GM18519 (cell line): ENCODE measurements around the gene MLEC.
"Not testable (repeated sequence)": the region's sequence is repeated elsewhere in the genome, so short reads cannot be mapped to it uniquely, and the experiment has no call there.

ENCODE experiments used
- ATAC-seq: cut with Tn5 transposase; IDR thresholded peaks from one replicate; pipeline ENCODE4 v1.9.1; 2021; ENCODE audit warnings: mild to moderate bottlenecking, moderate library complexity; ENCODE audit not compliant: unreplicated experiment, low FRiP score

Gene MLEC

DNA sequence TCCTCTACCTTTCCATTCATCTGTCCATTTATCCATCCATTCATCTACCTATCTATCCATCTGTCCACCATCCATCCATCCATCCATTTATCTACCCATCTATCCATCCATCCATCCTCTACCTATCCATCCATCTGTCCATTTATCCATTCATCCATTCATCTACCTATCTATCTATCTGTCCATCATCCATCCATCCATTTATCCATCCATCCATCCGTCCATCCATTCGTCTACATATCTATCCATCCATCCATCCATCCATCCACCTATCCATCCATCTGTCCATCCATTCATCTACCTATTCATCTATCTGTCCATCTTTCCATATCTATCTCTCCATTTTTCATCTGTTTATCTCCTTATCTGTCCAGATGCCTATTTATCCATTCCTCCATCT, 25.5 kb upstream of the MLEC start:
- no peak for ATAC-seq

GRCh38 chr12:120662879-120663278, 24.1 kb upstream of the MLEC start:
- ATAC-seq, result peak; percentile 53

GRCh38 chr12:120663741-120664140, 23.2 kb upstream of the MLEC start:
- ATAC-seq, result no peak

DNA sequence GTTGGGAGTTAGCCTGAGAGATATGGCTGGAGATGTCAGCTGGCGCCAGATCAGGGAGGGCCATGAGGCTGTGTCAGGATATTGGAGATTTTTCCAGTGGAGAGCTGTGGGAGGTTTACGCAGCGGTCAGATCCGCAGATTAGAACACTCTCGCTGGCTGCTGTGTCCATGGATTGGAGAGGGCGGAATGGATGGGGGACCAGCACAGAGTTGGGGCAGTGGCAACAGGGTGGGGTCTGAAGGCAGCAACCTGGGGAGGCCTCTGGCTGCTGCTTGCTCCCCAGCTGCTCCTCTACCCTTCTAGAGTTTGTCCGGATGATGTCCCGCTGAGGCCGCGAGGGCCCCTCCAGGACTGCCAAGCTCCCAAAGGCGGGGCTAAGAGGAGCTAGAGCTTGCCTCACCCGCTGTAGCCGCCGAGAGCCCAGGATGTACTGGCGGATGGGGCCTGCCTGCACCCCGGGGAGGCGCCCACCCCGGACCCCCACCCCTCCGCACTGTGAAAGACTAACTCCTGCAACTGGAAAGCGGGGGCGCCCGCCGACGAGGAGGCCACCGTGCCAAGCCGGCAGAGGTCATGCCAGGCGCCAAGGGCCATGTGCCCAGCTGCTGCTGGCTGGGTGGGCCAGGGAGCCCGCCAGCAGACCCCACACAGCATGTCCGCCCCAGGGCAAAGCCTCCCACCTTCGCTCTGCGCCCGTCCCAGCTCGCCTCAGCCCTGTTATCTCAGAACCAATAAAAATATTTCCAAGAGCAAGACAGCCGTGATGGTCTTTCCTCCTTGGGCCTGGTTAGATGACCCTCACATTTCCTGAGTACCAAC, 20.2 kb upstream of the MLEC start:
- ATAC-seq, result no peak

DNA sequence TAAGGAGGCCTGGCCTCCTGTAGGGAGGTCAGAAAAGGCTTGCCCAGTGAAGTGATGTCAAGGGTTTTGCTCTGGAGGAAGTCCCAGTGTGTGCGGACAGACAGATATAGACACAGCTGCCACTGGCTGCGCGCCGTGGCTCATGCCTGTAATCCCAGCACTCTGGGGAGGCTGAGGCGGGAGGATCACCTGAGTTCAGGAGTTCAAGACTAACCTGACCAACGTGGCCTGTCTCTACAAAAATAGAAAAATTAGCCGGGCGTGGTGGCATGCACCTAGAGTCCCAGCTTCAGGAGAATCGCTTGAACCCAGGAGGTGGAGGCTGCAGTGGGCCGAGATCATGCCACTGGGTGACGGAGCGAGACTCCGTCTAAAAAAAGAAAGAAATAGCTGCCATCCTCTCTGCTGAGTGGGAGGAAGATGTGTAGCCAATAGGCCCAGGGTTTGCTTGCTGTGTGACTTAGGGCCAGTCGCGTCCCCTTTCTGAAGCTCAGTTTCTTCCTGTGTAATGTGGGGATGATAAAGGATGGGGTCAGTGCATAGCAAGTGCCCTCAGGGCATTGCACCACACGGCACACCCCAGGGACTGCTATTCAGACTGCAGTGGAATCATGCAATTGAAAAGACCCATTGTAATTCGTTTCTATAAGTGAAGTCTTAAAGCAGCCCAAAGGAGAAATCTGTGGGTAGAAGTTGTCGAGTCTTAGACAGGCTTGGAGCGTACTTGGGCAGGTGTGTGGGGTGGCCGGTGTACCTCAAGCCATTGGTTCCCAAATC, 18.7 kb upstream of the MLEC start:
- no peak for ATAC-seq

- ATAC-seq, result no peak
These were observed 17.8 kb upstream of the MLEC start for GRCh38 chr12:120668868-120669840.

DNA sequence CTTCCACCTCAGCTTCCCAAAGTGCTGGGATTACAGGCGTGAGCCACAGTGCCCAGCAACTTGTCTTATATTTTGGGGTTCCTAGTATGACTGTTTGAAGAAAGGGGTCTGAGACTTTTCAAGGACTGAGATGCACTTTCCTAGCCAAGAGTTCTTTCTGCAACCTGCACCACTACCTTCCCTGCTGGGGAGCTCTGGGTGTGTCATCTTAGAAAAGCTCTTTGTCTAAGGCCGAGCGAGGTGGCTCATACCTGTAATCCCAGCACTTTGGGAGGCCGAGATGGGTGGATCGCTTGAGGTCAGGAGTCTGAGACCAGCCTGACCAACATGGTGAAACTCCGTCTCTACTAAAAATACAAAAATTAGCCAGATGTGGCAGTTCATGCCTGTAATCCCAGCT, 16.7 kb upstream of the MLEC start:
- ATAC-seq, result not testable (repeated sequence)

GRCh38 chr12:120670667-120671066, 16.3 kb upstream of the MLEC start:
- ATAC-seq, result no peak

GRCh38 chr12:120674097-120674636, 12.8 kb upstream of the MLEC start:
- no peak for ATAC-seq

DNA sequence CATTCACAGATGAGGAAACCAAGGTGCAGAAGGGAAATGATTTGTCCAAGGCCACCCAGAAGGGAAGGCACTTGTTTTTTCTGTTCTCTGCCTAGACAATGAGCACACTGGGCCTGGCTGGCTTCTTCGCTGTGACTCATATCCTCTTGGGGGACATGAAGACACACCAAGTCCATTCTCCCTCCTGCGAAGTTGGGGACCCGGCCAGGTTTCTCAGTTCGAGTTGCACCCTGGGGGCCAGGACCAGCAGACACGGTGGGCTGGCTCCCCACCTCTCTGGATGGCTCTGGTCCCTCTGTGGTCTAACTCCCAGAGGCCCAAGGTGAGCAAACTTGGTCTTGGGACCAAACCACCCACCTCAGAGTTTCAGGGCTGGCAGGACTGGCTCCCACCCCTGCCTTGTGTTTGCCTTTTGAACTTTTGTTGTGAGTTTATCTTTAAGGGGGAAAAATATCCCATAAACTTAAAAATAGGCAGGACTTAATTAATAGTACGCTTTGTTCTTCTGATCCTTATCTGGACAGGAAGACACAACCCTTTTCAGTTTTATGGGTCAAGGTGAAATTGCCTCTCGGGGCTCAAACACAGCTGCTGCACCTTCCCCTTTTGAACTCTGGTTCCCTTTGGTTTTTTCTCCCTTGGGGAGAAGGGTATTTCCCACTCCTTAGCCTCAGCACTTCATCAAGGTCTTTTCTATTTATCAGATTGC, 9.0 kb upstream of the MLEC start:
- no peak for ATAC-seq

DNA sequence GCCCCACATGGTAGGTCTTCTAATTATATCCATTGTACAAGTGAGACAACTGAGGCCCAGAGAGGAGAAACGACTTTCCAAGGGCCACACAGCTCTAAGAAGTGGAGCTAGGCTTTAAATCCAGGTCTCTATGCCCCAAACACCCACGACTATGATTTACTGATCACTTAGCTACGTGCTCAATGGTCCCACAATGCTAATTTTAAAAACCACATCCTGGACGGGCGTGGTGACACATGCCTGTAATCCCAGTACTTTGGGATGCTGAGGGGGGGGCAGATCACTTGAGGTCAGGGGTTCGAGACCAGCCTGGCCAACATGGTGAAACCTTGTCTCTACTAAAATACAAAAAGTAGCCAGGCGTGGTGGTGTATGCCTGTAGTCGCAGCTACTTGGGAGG, 8.4 kb upstream of the MLEC start:
- no peak for ATAC-seq

DNA sequence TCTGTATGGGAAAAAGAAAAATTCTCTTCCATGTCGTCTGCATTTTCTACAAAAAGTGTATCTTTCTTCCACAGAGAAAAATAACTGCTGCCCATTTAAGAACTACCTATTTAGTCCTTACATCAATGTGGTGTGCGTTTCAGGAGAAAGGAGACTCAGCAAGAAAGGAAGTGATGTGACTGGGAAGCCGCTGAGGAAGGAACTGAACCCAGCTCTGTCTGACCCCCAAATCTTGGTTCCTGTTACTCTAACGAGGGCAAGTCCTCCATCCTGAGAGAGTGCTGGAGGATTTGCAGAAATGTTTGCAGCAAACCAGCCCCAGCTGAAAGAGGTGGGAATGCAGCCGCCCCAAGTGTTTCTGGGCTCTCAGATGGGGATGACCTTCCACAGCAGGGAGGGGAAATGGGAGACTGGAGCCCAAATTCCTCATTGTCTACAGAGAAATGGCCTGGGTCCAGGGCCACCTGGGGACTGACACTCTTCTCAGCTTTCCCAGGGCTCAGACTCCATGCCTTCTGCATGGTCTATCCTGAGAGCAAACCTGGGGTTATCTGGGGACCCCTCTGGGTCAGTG, 6.7 kb upstream of the MLEC start:
- no peak for ATAC-seq

- ATAC-seq, result no peak
These were observed 2.4 kb upstream of the MLEC start for GRCh38 chr12:120684523-120684932.

GRCh38 chr12:120685522-120685921, 1.4 kb upstream of the MLEC start:
- ATAC-seq, result no peak

- ATAC-seq, result peak; percentile 63
These were observed 729 bp upstream of the MLEC start for GRCh38 chr12:120686151-120686689.

GRCh38 chr12:120687578-120688289, 785 bp downstream of the MLEC start:
- ATAC-seq, result no peak

DNA sequence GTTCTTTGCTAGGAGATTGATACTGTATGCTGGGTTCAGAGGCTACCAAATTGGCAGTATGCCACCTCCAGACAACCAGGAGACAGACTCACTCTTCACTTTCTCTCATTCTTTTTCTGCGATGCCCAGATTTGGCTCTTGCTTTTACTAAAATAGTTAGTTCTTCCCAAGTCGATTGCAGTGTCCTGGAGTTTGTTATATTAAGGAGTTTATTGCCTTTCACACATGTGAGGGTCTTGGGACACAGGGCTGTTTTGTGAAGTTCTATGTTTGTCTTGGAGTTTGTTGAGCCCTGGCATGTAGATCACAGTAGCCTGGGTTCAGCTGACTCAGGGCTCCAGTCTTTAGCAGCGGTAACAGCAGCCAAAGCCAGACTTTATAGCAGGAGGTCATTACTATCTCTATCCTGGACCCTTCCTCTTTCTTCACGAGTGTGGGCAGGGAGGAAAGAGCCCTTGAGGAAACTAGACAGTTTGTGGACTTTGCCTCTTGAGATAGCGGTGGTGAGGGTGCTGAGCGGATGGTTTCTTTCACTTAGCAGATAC, 1.6 kb downstream of the MLEC start:
- ATAC-seq, result no peak

- no peak for ATAC-seq
These were observed 2.6 kb downstream of the MLEC start for GRCh38 chr12:120689397-120690082.
